Gastroesophageal sphincter (tissue), 4 donors: Measurements from ENCODE around the gene SRSF6. TPM values are rescaled to one million over a fixed set of nuclear protein-coding genes. Genes with fewer than 3 reads are reported as not detected.

ENCODE experiments used
- ATAC-seq: fragments of 150-250 bp; one replicate; pipeline ENCODE4 v1.9.1; 2016; ENCODE audit warnings: mild to moderate bottlenecking, moderate library complexity
- H3K27ac ChIP-seq, 4 donors: fragments of 200-600 bp; sonication (generic) in 3 of 4; 1 replicate in 3 of 4; 2 replicates in 1 of 4; pipeline ENCODE4 v1.5.1; 2016 to 2019
- H3K27me3 ChIP-seq: fragments of 200-600 bp; sonication (generic); one replicate; pipeline ENCODE4 v1.5.1; 2019
- H3K36me3 ChIP-seq, 2 donors: fragments of 200-600 bp; sonication (generic); one replicate each; pipeline ENCODE4 v1.5.1; 2019; ENCODE audit warnings: control low read depth in 1 of 2
- H3K4me1 ChIP-seq, 3 donors: fragments of 200-600 bp; sonication (generic); 1 replicate in 2 of 3; 2 replicates in 1 of 3; pipeline ENCODE4 v1.5.1; 2016 to 2019; ENCODE audit warnings: control low read depth in 2 of 3
- H3K4me3 ChIP-seq, 2 donors: fragments of 200-600 bp; sonication (generic); one replicate each; pipeline ENCODE4 v1.5.1; 2019; ENCODE audit warnings: mild to moderate bottlenecking in 1 of 2, moderate library complexity in 1 of 2
- H3K9me3 ChIP-seq, 3 donors: fragments of 200-600 bp; sonication (generic); one replicate each; pipeline ENCODE4 v1.5.1; 2017 to 2019; ENCODE audit warnings: control low read depth in 2 of 3
- EP300 ChIP-seq: sonication (generic); formaldehyde crosslinking; IDR thresholded peaks from one replicate; pipeline ENCODE4 v1.6.1; 2017; ENCODE audit warnings: antibody characterized with exemption, mild to moderate bottlenecking
- POLR2A ChIP-seq, 2 donors: fragments of 450-650 bp; IDR thresholded peaks; one replicate each; pipeline ENCODE4 v1.6.1; 2017; ENCODE audit warnings: antibody characterized with exemption in 2 of 2, mild to moderate bottlenecking in 2 of 2, moderate library complexity in 1 of 2
- POLR2AphosphoS5 ChIP-seq: sonication (generic); formaldehyde crosslinking; IDR thresholded peaks from one replicate; pipeline ENCODE4 v1.6.1; 2017; ENCODE audit warnings: antibody characterized with exemption
- WGBS, 2 donors: methylation state at CpG; one replicate each; pipeline ENCODE4 v1.1.5; 2018; ENCODE audit warnings: low coverage in 1 of 2; 5-methylcytosine and 5-hydroxymethylcytosine counted together
- small RNA-seq, 4 donors: library from RNA; depleted of rRNA; stranded (forward); fragments of <200 nt; gene quantifications; one replicate each; pipeline ENCODE3, GENCODE V24; 2016
- total RNA-seq, 4 donors: library from RNA; depleted of rRNA; stranded (reverse); fragments of >200 nt; gene quantifications; one replicate each; pipeline ENCODE4 v1.1.0, GENCODE V29; 2016

SRSF6 gene
- total RNA-seq, 4 donors from 2014 or later: 25.3 to 47.5 (median 31.3) TPM

DNA sequence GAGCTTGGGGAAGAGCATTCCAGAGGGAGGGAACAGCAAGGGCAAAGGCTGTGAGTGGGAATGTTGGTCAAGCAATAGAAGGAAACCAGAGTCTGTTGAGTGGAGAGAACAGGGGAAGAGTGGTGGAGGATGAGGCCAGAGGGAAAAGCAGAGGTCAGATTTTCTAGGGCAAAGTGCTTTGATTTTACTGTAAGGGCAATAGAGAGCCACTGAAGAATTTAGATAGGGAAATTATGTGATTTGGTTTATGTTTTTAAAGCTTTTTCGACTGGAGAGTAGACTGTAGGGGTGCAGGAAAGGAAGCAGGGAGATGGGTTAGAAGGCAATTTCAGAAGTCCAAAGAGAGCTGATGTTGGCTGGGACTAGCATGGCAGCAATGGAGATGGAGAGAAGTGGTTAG is 54.2 kb downstream of the SRSF6 start:
- Histone ChIP-seq H3K27me3 (peaks cover 21% of the 10 kb centered on the region), H3K4me1 (peaks cover 0 to 39% (median 10%) of the 10 kb centered on the region in 3 donors), H3K27ac (no peak overlapping the region), H3K4me3 (no peak overlapping the region), H3K9me3 (no peaks in the 10 kb centered on the region), H3K36me3 (no peaks in the 10 kb centered on the region)
- no peak for ATAC-seq
- no peak for TF ChIP-seq POLR2AphosphoS5
- 67 to 80% methylated on average over 1 of the region's 1 CpG for WGBS, 2 donors

DNA sequence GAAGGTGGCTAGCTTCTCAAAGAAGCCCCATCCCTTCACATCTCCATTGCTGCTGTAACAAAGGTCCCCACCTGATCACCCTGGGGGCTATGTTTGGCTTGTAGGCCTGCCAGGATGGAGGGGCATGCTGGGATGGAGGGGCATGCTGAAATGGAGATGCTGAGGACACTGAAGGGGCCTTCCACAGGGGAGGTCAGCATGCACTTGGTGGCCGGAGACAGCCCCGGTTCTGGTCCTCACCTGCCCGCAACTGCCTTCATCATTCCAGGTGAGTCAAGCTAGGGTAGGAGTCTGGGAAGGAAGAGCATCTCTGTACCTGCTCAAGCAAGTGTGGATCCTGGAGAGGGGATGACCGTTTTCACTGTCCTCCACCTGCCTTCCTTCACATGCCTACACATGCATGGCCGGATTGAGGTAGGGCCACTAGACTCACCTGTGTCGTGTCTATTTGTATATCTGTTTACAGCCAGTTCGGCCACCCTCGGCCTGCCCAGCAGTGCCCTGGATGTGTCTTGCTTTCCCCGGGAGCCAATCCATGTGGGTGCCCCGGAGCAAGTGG is 55.8 kb downstream of the SRSF6 start:
- no peak for TF ChIP-seq EP300
- TF ChIP-seq POLR2AphosphoS5: no peak
- TF ChIP-seq POLR2A (IDR thresholded peaks at IDR 0.05): peak in 1 of 2 donors; percentile 36
- Histone ChIP-seq H3K4me3 (peak overlapping the region; percentile 19 to 63), H3K4me1 (peaks cover 0 to 23% (median 6%) of the 10 kb centered on the region in 3 donors), H3K27ac (peak overlapping the region in 3 of 4 donors; percentile 72 to 83 (median 78)), H3K9me3 (no peaks in the 10 kb centered on the region), H3K36me3 (peaks cover 0 to 12% of the 10 kb centered on the region in 2 donors), H3K27me3 (peaks cover 5% of the 10 kb centered on the region)
- no peak for ATAC-seq
- no CpG with 5 or more reads among the region's 10 CpGs for WGBS, 2 donors

Small RNA genes within 50 kb of the gene (small RNA-seq; reads per million reads assigned to genes)
- 0 reads per million in 4 donors for gene RF00019
- gene RNU6-1251P: 0 to 1.9 (median 0.04) reads per million in 4 donors

Other genes starting within 250 kb of the SRSF6 start
- 10 to 100 TPM in 2 of 4 donors, 1 to 10 TPM in 2; 7.5 to 34.7 (median 15.7) TPM for gene L3MBTL1, start 49.8 kb downstream of the SRSF6 start, total RNA-seq
- gene SGK2, start 101.1 kb downstream of the SRSF6 start, total RNA-seq: 1 to 10 TPM in 1 of 4 donors, under 1 TPM in 1, not detected in 2; 0.16 to 2.2 TPM
- gene IFT52, start 133.0 kb downstream of the SRSF6 start, total RNA-seq: 10 to 100 TPM; 13.6 to 22.1 (median 16.7) TPM
- under 1 TPM in 1 of 4 donors, not detected in 3; 0.20 TPM for gene MYBL2, start 209.2 kb downstream of the SRSF6 start, total RNA-seq